DLD1 (cell line): Measurements from ENCODE around the gene PROSER2.
"Not testable (repeated sequence)": the region's sequence is repeated elsewhere in the genome, so short reads cannot be mapped to it uniquely, and the experiment has no call there.

ENCODE experiments used
- in situ Hi-C: cut with HindIII; loops from 2 replicates; pipeline ENCODE4 v1.10.0; 2017; ENCODE audit warnings: low sequenced_read_pairs

Gene PROSER2

GRCh38 chr10:11832042-11832441 is 8.9 kb downstream of the PROSER2 start:
- in situ Hi-C loops = no loop called here

GRCh38 chr10:11835061-11835460 is 11.9 kb downstream of the PROSER2 start:
- in situ Hi-C loops = no loop called here

GRCh38 chr10:11835704-11836103 is 12.5 kb downstream of the PROSER2 start:
- in situ Hi-C loops = no loop called here

- in situ Hi-C loops = no loop called here
Measured at GRCh38 chr10:11837372-11838161, 14.4 kb downstream of the PROSER2 start.

- in situ Hi-C loops = no loop called here
Measured at GRCh38 chr10:11838298-11838852, 15.2 kb downstream of the PROSER2 start.

GRCh38 chr10:11841375-11841774 is 18.2 kb downstream of the PROSER2 start:
- in situ Hi-C loops = no loop called here

- in situ Hi-C loops = no loop called here
Measured at GRCh38 chr10:11842411-11842810, 19.3 kb downstream of the PROSER2 start.

- in situ Hi-C loops = no loop called here
Measured at GRCh38 chr10:11845113-11845512, 22.0 kb downstream of the PROSER2 start.

GRCh38 chr10:11846542-11846941 is 23.4 kb downstream of the PROSER2 start:
- in situ Hi-C loops = no loop called here

- in situ Hi-C loops = no loop called here
Measured at GRCh38 chr10:11849277-11849676, 26.1 kb downstream of the PROSER2 start.

GRCh38 chr10:11849911-11850310 is 26.8 kb downstream of the PROSER2 start:
- in situ Hi-C loops = no loop called here

- in situ Hi-C loops = no loop called here
Measured at GRCh38 chr10:11851910-11852309, 28.8 kb downstream of the PROSER2 start.

- in situ Hi-C loops = not testable (repeated sequence)
Measured at GRCh38 chr10:11852637-11853036, 29.5 kb downstream of the PROSER2 start.

- in situ Hi-C loops = no loop called here
Measured at GRCh38 chr10:11853468-11853867, 30.3 kb downstream of the PROSER2 start.

GRCh38 chr10:11854301-11854700 is 31.1 kb downstream of the PROSER2 start:
- in situ Hi-C loops = no loop called here

GRCh38 chr10:11856089-11856488 is 32.9 kb downstream of the PROSER2 start:
- in situ Hi-C loops = no loop called here

- in situ Hi-C loops = no loop called here
Measured at GRCh38 chr10:11856678-11857077, 33.5 kb downstream of the PROSER2 start.

- in situ Hi-C loops = no loop called here
Measured at GRCh38 chr10:11858093-11858492, 34.9 kb downstream of the PROSER2 start.

- in situ Hi-C loops = no loop called here
Measured at GRCh38 chr10:11861341-11861740, 38.2 kb downstream of the PROSER2 start.

- in situ Hi-C loops = no loop called here
Measured at GRCh38 chr10:11861811-11862428, 38.8 kb downstream of the PROSER2 start.

- in situ Hi-C loops = no loop called here
Measured at GRCh38 chr10:11863353-11864109, 40.4 kb downstream of the PROSER2 start.
